Measurements from ENCODE around the gene WWTR1. TPM values are rescaled to one million over a fixed set of nuclear protein-coding genes. Genes with fewer than 3 reads are reported as not detected.
A peak's percentile ranks its signal among the peaks of the same experiment; 100 is the strongest.

Gene WWTR1
- polyA plus RNA-seq, 1 donor (not counting 4 experiments of a cell fraction or from before 2014, with no cell fraction given): 77.3 TPM

DNA sequence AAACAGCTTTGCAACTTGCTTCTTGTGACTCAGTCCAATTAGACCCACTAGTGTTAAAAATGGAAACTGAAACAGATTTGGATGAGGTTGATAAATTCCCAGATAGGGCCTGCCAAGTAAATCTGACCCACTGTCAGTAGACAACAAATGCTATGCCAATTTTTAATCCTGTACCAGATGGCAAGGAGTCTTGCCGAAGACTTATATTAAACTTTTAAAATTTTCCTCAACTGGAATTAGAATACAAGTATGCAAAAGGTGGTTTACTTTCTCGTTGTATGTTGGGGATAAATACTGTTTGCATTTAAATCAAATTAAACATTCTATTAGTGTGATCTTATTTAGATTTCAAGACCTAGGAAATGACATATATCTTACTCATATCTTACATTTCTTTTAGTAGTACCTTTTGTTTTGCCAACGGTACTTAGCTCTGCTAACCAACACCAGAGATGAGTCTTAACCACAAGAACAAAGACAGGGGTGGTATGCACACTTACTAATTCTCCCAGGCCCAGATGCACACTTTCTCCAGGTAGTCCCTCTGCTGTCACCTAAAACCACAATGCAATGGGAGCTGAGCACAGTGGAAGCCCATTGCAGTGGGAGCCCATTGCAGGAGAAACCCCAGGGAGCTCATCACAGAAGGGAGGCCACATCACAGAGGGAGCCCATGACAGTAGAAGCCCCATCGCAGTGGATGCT lies 77.8 kb downstream of the WWTR1 start:
- Histone ChIP-seq H3K27me3 (ENCODE audit: control insufficient read depth, extremely low read depth, insufficient read depth, low read length) (no peaks in the 10 kb centered on the region), H2AFZ (ENCODE audit: control insufficient read depth, low read length) (no peak overlapping the region), H3K36me3 (ENCODE audit: control insufficient read depth in 2 of 2, extremely low read depth in 1 of 2, insufficient read depth in 2 of 2, low read length in 2 of 2) (no peaks in the 10 kb centered on the region), H4K20me1 (ENCODE audit: control insufficient read depth, extremely low read depth, insufficient read depth, low read length) (no peaks in the 10 kb centered on the region), H3K79me2 (ENCODE audit: control insufficient read depth, insufficient read depth, low read length) (peaks cover 30% of the 10 kb centered on the region), H3K9me1 (ENCODE audit: control insufficient read depth, extremely low read depth, insufficient read depth, low read length) (no peaks in the 10 kb centered on the region), H3K27ac (ENCODE audit: control insufficient read depth, insufficient read depth, low read length) (peak overlapping the region; percentile 97), H3K4me3 (ENCODE audit: control insufficient read depth in 2 of 3, extremely low read depth in 1 of 3, insufficient read depth in 2 of 3, low read depth in 1 of 3, low read length in 3 of 3) (peak overlapping the region in 2 of 3 experiments; percentile 12 to 29), H3K4me1 (ENCODE audit: control insufficient read depth, extremely low read depth, insufficient read depth, low read length) (peaks cover 95% of the 10 kb centered on the region), H3K9me3 (ENCODE audit: control insufficient read depth, low read depth, low read length) (no peaks in the 10 kb centered on the region), H3K4me2 (ENCODE audit: control insufficient read depth, extremely low read depth, insufficient read depth, low read depth, low read length) (peak overlapping the region; percentile 76), H3K9ac (ENCODE audit: control insufficient read depth, extremely low read depth, insufficient read depth, low read length) (peak overlapping the region; percentile 56)
- peak; percentile 85 for FAIRE-seq
- DNase-seq (ENCODE audit: low read depth, low spot score): no peak
- TF ChIP-seq, protein P1, sequence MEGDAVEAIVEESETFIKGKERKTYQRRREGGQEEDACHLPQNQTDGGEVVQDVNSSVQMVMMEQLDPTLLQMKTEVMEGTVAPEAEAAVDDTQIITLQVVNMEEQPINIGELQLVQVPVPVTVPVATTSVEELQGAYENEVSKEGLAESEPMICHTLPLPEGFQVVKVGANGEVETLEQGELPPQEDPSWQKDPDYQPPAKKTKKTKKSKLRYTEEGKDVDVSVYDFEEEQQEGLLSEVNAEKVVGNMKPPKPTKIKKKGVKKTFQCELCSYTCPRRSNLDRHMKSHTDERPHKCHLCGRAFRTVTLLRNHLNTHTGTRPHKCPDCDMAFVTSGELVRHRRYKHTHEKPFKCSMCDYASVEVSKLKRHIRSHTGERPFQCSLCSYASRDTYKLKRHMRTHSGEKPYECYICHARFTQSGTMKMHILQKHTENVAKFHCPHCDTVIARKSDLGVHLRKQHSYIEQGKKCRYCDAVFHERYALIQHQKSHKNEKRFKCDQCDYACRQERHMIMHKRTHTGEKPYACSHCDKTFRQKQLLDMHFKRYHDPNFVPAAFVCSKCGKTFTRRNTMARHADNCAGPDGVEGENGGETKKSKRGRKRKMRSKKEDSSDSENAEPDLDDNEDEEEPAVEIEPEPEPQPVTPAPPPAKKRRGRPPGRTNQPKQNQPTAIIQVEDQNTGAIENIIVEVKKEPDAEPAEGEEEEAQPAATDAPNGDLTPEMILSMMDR (optimal IDR thresholded peaks at IDR 0.05 in 1 of 3, IDR thresholded peaks at IDR 0.05 in 1 of 3, conservative IDR thresholded peaks at IDR 0.05 in 1 of 3; ENCODE audit: extremely low read depth in 1 of 3, insufficient read depth in 2 of 3, low read length in 3 of 3): no peak
- TF ChIP-seq EZH2 (IDR thresholded peaks at IDR 0.05; ENCODE audit: low read length): no peak
- dilution Hi-C loops (cut with MboI; ENCODE audit: extremely low pct_ligation_motif_present, low sequenced_read_pairs): loop anchor here (5.0 kb wide), 1 partner anchor 37 kb away; no protein-coding TSS in a partner anchor

DNA sequence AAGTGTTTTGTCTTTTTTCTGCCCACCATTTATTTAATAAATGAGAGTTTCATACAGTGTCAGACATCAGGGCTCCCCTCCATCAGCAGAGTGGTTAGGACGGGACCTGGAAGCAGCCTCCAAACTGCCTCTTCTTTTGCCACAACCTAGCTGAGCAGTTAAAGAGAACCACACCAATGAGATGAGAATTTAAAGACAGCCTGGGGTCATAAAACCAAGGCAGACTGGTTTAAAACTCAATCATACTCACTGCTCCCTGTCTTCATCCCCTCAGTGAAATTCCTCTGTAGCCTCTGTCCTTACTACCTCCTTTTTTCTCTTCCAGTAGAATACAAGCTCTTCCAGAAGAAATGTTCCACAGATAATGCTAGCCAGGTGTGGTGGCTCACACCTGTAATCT lies 78.7 kb downstream of the WWTR1 start:
- Histone ChIP-seq H3K36me3 (ENCODE audit: control insufficient read depth in 2 of 2, extremely low read depth in 1 of 2, insufficient read depth in 2 of 2, low read length in 2 of 2) (no peaks in the 10 kb centered on the region), H3K27ac (ENCODE audit: control insufficient read depth, insufficient read depth, low read length) (peak overlapping the region; percentile 97), H3K27me3 (ENCODE audit: control insufficient read depth, extremely low read depth, insufficient read depth, low read length) (no peaks in the 10 kb centered on the region), H3K9me3 (ENCODE audit: control insufficient read depth, low read depth, low read length) (no peaks in the 10 kb centered on the region), H3K4me1 (ENCODE audit: control insufficient read depth, extremely low read depth, insufficient read depth, low read length) (peaks cover 95% of the 10 kb centered on the region), H3K9me1 (ENCODE audit: control insufficient read depth, extremely low read depth, insufficient read depth, low read length) (no peaks in the 10 kb centered on the region), H3K9ac (ENCODE audit: control insufficient read depth, extremely low read depth, insufficient read depth, low read length) (peak overlapping the region; percentile 56), H4K20me1 (ENCODE audit: control insufficient read depth, extremely low read depth, insufficient read depth, low read length) (no peaks in the 10 kb centered on the region), H3K4me2 (ENCODE audit: control insufficient read depth, extremely low read depth, insufficient read depth, low read depth, low read length) (peak overlapping the region; percentile 76), H2AFZ (ENCODE audit: control insufficient read depth, low read length) (no peak overlapping the region), H3K4me3 (ENCODE audit: control insufficient read depth in 2 of 3, extremely low read depth in 1 of 3, insufficient read depth in 2 of 3, low read depth in 1 of 3, low read length in 3 of 3) (no peak overlapping the region), H3K79me2 (ENCODE audit: control insufficient read depth, insufficient read depth, low read length) (peaks cover 26% of the 10 kb centered on the region)
- FAIRE-seq: no peak
- dilution Hi-C loops (cut with MboI; ENCODE audit: extremely low pct_ligation_motif_present, low sequenced_read_pairs): loop anchor here (5.0 kb wide), 1 partner anchor 38 kb away; no protein-coding TSS in a partner anchor
- DNase-seq (ENCODE audit: low read depth, low spot score): no peak
- no peak for TF ChIP-seq EZH2 (IDR thresholded peaks at IDR 0.05; ENCODE audit: low read length)
- TF ChIP-seq, protein P1 (optimal IDR thresholded peaks at IDR 0.05 in 1 of 3, IDR thresholded peaks at IDR 0.05 in 1 of 3, conservative IDR thresholded peaks at IDR 0.05 in 1 of 3; ENCODE audit: extremely low read depth in 1 of 3, insufficient read depth in 2 of 3, low read length in 3 of 3): no peak
